ENCODE data around the gene B3GALT6.
A peak's percentile ranks its signal among the peaks of the same experiment; 100 is the strongest.

B3GALT6 gene

DNA sequence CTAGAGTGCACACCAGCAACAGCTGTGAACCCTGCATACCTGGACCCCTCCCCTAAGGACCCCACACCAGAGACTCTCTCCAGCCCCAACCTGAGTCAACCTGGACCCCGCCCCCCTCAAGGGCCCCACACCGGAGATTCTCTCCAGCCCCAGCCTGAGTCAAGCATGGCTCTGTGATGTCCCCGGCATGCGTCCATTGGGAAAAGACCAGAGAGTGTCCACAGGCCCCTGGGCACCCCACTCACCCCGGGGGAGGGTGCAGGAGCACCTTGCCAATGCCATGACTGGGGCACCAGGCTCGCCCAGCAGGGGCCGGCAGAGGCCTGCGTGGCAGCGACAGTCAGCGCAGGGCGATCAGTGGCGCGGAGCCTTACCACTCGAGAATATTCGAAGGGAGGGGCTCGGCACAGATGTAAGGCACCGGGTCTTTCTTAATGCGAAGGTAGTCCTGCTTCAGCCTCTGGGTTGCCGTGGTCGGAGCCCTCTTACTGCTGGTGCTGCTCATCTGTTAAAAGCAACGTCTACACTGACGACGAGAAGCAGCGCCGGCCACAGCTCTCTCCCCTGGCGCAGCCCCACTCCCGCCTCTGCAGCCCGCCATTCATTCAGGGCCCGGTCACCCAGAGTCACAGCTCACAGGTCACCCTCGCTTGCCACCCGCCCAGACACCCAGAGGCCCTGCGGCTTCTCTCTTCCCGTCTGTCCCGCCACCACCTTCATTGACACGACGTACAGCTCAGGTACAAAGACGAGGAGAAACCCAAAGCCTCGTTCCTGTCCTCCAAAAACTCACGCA, 35.6 kb downstream of the B3GALT6 start:
- no peak overlapping the region for H3K27ac ChIP-seq (ENCODE audit: low read depth, low read length)
- H3K9ac ChIP-seq (ENCODE audit: low read length), result no peak overlapping the region
- H3K4me3 ChIP-seq (ENCODE audit: low read depth in 1 of 2, low read length in 2 of 2), result no peak overlapping the region
- H3K4me1 ChIP-seq (ENCODE audit: insufficient read depth, low read length), result peaks cover 28% of the 10 kb centered on the region
- no peaks in the 10 kb centered on the region for H3K27me3 ChIP-seq (ENCODE audit: control insufficient read depth in 1 of 2, insufficient read depth in 2 of 2, low read length in 2 of 2)
- H3K9me3 ChIP-seq (ENCODE audit: low read length), result no peaks in the 10 kb centered on the region
- peaks cover 24% of the 10 kb centered on the region for H3K36me3 ChIP-seq (ENCODE audit: insufficient read depth, low read length)

DNA sequence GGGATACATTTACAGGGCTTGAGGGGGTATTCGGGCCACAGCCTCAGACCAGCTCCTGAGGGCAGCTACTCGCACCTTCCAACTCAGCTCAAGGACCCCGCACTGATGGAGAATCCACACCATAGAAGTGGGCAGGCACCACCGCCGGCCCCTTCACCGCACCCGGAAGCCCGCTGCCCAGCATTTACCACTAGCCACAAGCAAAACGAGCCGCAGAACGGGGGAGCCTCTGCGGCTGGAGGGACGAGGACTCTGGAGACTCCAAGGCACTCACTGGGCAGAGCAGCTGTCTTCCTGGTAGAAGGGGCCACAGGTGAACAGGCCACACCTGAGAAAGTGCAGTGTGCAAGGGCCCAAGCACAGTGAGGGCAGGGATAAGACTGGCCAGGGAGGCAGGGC, 36.2 kb downstream of the B3GALT6 start:
- H3K4me1 ChIP-seq (ENCODE audit: insufficient read depth, low read length), result peaks cover 30% of the 10 kb centered on the region
- H3K9me3 ChIP-seq (ENCODE audit: low read length), result no peaks in the 10 kb centered on the region
- H3K9ac ChIP-seq (ENCODE audit: low read length), result no peak overlapping the region
- no peaks in the 10 kb centered on the region for H3K27me3 ChIP-seq (ENCODE audit: control insufficient read depth in 1 of 2, insufficient read depth in 2 of 2, low read length in 2 of 2)
- no peak overlapping the region for H3K27ac ChIP-seq (ENCODE audit: low read depth, low read length)
- H3K4me3 ChIP-seq (ENCODE audit: low read depth in 1 of 2, low read length in 2 of 2), result no peak overlapping the region
- H3K36me3 ChIP-seq (ENCODE audit: insufficient read depth, low read length), result peaks cover 18% of the 10 kb centered on the region

DNA sequence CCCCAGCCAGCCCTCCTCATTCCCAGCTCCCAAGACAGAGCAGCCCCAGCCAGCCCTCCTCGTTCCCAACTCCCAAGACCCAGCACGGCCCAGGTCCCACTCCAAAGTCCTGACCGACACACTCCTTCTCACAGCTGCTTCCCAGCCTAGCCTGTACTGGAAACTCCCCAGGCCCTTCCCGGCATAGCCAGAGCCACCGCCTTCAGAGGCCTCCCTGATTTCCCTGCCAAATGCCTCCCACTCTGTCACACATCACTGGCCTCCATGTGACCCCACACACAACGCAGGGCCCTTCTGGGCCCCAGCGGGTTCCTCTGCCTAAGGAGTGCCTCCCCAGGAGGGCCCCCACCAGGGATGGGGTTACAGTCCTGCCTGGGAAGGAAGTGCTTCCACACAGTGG, 38.8 kb downstream of the B3GALT6 start:
- Histone ChIP-seq H3K9me3 (ENCODE audit: low read length) (no peaks in the 10 kb centered on the region), H3K9ac (ENCODE audit: low read length) (peak overlapping the region; percentile 36), H3K36me3 (ENCODE audit: insufficient read depth, low read length) (peaks cover 17% of the 10 kb centered on the region), H3K27ac (ENCODE audit: low read depth, low read length) (no peak overlapping the region), H3K4me3 (ENCODE audit: low read depth in 1 of 2, low read length in 2 of 2) (no peak overlapping the region), H3K27me3 (ENCODE audit: control insufficient read depth in 1 of 2, insufficient read depth in 2 of 2, low read length in 2 of 2) (no peaks in the 10 kb centered on the region), H3K4me1 (ENCODE audit: insufficient read depth, low read length) (peaks cover 37% of the 10 kb centered on the region)

DNA sequence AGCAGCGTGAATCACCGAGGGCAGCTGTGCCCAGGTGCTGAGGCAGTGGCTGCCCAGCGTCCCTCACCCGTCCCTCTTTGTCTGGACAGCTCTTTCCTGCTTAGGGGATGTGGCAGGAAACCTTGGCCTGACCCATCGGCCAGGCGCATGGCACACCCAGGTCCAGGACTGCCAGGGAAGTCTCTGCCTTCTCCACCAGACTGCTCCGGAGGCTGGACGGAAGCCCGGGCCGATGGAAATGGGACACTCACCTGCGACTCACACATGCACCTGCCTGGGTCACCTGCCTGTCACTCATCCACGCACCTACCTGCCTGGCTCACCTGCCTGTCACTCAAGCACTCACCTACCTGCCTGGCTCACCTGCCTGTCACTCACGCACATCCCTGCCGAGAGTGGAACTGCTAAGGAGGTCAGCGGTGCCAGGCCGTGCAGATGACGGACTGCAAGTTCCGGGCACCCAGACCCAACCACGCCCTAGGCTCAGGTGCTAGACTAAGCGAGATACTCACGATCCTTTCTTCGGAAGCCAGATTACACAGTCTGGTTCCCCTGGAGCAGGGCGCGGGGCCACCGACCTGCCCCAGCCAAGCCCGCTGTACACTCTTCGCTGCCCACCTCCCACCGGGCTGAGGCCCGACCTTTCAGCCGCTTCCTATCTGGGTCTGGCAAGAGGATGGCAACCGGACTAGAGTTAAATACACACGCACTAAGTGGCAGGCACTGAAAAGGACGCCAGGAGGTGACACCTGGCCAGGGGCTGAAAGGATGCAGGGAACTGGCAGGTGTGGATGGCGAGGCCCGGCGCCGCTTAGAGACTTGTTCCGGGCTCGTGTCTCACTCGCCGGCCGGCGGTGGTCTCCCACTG, 40.5 kb downstream of the B3GALT6 start:
- H3K9ac ChIP-seq (ENCODE audit: low read length), result peak overlapping the region; percentile 80
- H3K9me3 ChIP-seq (ENCODE audit: low read length), result no peaks in the 10 kb centered on the region
- peaks cover 11% of the 10 kb centered on the region for H3K36me3 ChIP-seq (ENCODE audit: insufficient read depth, low read length)
- peak overlapping the region; percentile 56 to 91 for H3K4me3 ChIP-seq (ENCODE audit: low read depth in 1 of 2, low read length in 2 of 2)
- H3K27ac ChIP-seq (ENCODE audit: low read depth, low read length), result peak overlapping the region; percentile 41
- no peaks in the 10 kb centered on the region for H3K27me3 ChIP-seq (ENCODE audit: control insufficient read depth in 1 of 2, insufficient read depth in 2 of 2, low read length in 2 of 2)
- peaks cover 37% of the 10 kb centered on the region for H3K4me1 ChIP-seq (ENCODE audit: insufficient read depth, low read length)

DNA sequence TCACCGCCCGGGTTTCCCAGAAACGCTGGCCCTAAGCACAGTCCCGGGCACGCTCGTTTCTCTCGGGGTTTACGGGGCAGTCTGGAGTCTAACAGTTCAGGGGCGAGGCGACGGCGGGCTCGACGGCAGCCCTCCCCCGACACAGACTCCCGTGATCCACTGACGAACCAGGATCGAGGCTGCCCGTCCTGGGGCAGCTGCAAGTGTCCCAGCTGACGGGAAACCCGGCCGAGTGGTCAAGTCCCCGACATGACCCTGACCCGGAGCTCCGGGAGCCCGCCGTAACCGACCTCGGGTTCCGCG, 41.1 kb downstream of the B3GALT6 start:
- Histone ChIP-seq H3K4me1 (ENCODE audit: insufficient read depth, low read length) (peaks cover 37% of the 10 kb centered on the region), H3K27me3 (ENCODE audit: control insufficient read depth in 1 of 2, insufficient read depth in 2 of 2, low read length in 2 of 2) (no peaks in the 10 kb centered on the region), H3K27ac (ENCODE audit: low read depth, low read length) (peak overlapping the region; percentile 41), H3K36me3 (ENCODE audit: insufficient read depth, low read length) (peaks cover 5% of the 10 kb centered on the region), H3K9me3 (ENCODE audit: low read length) (no peaks in the 10 kb centered on the region), H3K4me3 (ENCODE audit: low read depth in 1 of 2, low read length in 2 of 2) (peak overlapping the region; percentile 56 to 91), H3K9ac (ENCODE audit: low read length) (peak overlapping the region; percentile 80)

DNA sequence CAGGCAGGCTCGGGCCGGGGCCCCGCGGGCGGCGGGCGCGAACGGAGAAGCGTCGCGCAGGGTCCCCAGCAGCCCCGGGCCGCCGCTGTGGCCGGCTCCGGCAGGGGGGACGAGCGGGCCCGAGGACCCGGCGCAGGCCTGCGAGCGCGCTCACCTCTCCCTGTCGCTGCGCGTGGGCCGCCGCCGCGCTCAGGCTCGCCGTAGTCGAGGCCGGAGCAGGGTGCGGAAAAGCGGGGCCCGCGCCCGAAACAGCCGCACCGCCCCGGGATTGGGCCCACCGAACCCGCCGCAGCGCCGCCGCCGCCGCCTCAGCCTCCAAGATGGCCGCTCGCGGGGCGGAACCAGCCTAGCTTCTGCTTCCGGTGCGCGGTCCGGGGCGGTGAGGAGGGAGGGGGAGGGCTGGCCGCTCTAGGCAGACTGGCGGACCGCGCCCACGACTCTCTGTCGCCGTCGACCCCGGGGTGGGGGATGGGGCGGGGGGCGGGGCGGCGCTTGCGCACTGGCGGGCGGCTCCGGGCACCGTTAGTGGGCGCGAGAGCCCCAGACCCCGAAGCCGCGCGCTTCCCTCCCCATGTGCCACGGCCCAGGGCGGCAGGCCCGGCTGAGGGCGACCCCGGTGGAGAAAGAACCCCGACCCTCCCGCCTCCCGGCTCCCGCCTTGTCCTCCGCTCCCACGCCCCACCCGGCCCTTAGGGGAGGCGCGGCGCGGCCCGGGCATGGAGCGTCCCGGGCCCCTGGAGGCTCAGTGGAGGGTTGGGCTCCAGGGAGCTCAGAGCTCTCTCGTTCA, 41.7 kb downstream of the B3GALT6 start, which contains the start of gene UBE2J2:
TSS of gene UBE2J2 (minus strand) at position 343 of the 787 bp plus-strand sequence. CDS start 5,862 bp downstream, outside the sequence.
- H3K4me3 ChIP-seq (ENCODE audit: low read depth in 1 of 2, low read length in 2 of 2), result peak within 1 kb of the TSS; percentile 66 to 91
- H3K9me3 ChIP-seq (ENCODE audit: low read length), result no peaks in the 10 kb centered on the region
- H3K27me3 ChIP-seq (ENCODE audit: control insufficient read depth in 1 of 2, insufficient read depth in 2 of 2, low read length in 2 of 2), result no peaks in the 10 kb centered on the region
- peaks cover 37% of the 10 kb centered on the region for H3K4me1 ChIP-seq (ENCODE audit: insufficient read depth, low read length)
- no peaks in the 10 kb centered on the region for H3K36me3 ChIP-seq (ENCODE audit: insufficient read depth, low read length)
- H3K9ac ChIP-seq (ENCODE audit: low read length), result peak within 1 kb of the TSS; percentile 80
- peak within 1 kb of the TSS; percentile 54 for H3K27ac ChIP-seq (ENCODE audit: low read depth, low read length)

DNA sequence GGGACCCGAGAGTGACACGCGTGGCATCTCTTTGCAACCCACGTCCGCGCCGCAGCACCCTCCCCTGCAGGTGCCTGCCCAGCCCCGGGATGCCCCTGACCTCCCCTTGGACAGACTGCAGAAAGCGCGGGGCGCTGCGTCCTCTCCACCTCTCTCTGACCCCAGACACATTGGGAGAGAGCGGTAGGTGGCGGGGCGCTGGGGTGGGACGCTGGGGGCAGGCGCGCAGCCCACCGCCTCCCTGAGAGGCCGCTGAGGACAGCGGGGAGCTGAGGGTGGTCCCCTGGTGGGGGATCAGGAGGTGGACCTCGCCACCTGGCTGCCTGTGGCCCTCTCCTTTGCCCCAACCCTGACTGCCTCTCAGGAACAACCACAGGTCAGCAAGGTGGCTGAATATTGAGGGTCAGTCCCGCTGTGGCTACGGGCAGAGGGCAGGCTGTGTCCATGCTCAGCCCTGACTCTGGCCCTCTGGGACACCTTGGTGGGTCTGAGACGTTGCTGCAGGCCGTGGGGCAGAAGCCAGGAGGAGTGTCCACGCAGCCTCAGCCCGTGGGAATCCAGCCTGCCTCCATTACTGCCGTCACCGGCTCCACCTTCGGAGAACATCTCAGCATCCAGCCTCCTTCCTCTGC, 42.4 kb downstream of the B3GALT6 start:
- Histone ChIP-seq H3K27ac (ENCODE audit: low read depth, low read length) (peak overlapping the region; percentile 54), H3K4me1 (ENCODE audit: insufficient read depth, low read length) (peaks cover 37% of the 10 kb centered on the region), H3K9ac (ENCODE audit: low read length) (peak overlapping the region; percentile 44), H3K27me3 (ENCODE audit: control insufficient read depth in 1 of 2, insufficient read depth in 2 of 2, low read length in 2 of 2) (no peaks in the 10 kb centered on the region), H3K4me3 (ENCODE audit: low read depth in 1 of 2, low read length in 2 of 2) (peak overlapping the region; percentile 63 to 66), H3K36me3 (ENCODE audit: insufficient read depth, low read length) (no peaks in the 10 kb centered on the region), H3K9me3 (ENCODE audit: low read length) (no peaks in the 10 kb centered on the region)

DNA sequence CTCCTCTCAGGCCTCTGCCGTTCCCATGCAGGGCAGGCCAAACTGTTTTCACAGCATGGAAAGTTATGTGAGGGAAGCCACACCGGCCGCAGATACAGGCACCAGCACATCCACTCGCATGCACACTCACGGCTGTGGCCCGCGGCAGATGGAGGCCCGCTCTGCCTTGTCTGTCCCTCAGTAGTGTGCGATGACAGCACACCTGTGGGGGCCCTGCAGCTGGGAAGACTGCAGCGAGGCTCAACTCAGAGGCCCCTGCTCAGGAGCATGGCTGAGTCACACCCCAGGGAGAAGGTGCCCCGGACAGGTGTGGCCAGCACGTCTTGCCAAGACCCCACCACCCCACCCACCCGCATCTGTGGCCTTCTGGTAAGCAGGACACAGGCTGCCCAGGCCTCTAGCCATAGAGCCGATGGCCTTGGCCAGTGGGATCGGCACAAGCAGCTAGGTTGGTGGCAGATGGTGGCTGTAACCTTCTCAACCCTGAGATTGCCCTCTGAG, 42.9 kb downstream of the B3GALT6 start:
- H3K27ac ChIP-seq (ENCODE audit: low read depth, low read length), result peak overlapping the region; percentile 54
- no peak overlapping the region for H3K9ac ChIP-seq (ENCODE audit: low read length)
- H3K36me3 ChIP-seq (ENCODE audit: insufficient read depth, low read length), result no peaks in the 10 kb centered on the region
- H3K27me3 ChIP-seq (ENCODE audit: control insufficient read depth in 1 of 2, insufficient read depth in 2 of 2, low read length in 2 of 2), result no peaks in the 10 kb centered on the region
- H3K4me3 ChIP-seq (ENCODE audit: low read depth in 1 of 2, low read length in 2 of 2), result peak overlapping the region in 1 of 2 donors; percentile 63
- H3K9me3 ChIP-seq (ENCODE audit: low read length), result no peaks in the 10 kb centered on the region
- peaks cover 36% of the 10 kb centered on the region for H3K4me1 ChIP-seq (ENCODE audit: insufficient read depth, low read length)

DNA sequence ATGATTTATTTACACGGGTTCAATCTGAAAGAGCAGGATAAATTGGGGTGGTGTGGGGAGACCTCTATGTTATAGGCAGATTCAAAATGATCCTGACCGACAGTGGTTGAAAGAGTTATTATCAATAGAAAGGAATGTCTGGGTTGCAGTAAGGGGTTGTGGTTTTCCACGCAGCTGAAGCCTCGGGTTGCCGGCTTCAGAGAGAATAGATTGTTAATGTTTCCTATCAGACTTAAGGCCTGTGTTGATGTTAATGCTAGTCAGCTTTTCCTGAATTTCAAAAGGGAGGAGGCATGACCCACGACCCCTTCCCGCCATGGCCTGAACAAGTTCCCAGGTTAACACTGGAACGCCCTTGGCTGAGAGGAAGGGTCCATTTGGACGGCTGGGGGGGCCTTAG, 43.8 kb downstream of the B3GALT6 start:
- Histone ChIP-seq H3K4me3 (ENCODE audit: low read depth in 1 of 2, low read length in 2 of 2) (no peak overlapping the region), H3K9ac (ENCODE audit: low read length) (no peak overlapping the region)

DNA sequence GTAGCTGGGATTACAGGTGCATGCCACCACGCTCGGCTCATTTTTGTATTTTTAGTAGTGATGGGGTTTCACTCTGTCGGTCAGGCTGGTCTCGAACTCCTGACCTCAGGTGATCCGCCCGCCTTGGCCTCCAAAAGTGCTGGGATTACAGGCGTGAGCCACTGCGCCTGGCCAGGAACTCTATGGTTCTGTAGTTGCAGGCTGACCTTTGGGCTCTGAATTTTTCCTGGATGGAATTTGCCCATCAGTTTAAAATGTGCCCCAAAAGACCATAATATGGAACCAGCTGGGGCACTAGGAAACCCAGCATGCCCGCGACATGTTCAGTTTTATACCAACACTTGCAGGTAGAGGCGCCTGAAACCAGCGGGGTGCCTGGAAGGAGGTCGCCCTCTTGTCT, 46.6 kb downstream of the B3GALT6 start:
- Histone ChIP-seq H3K4me1 (ENCODE audit: insufficient read depth, low read length) (peaks cover 7% of the 10 kb centered on the region), H3K27me3 (ENCODE audit: control insufficient read depth in 1 of 2, insufficient read depth in 2 of 2, low read length in 2 of 2) (no peaks in the 10 kb centered on the region)

More for the DNA sequence above, 43.8 kb downstream of the B3GALT6 start:
- Histone ChIP-seq H3K27me3 (ENCODE audit: control insufficient read depth in 1 of 2, insufficient read depth in 2 of 2, low read length in 2 of 2) (no peaks in the 10 kb centered on the region), H3K36me3 (ENCODE audit: insufficient read depth, low read length) (no peaks in the 10 kb centered on the region), H3K27ac (ENCODE audit: low read depth, low read length) (no peak overlapping the region), H3K4me1 (ENCODE audit: insufficient read depth, low read length) (peaks cover 27% of the 10 kb centered on the region), H3K9me3 (ENCODE audit: low read length) (no peaks in the 10 kb centered on the region)

More for the DNA sequence above, 46.6 kb downstream of the B3GALT6 start:
- no peaks in the 10 kb centered on the region for H3K9me3 ChIP-seq (ENCODE audit: low read length)
- H3K9ac ChIP-seq (ENCODE audit: low read length), result no peak overlapping the region
- H3K4me3 ChIP-seq (ENCODE audit: low read depth in 1 of 2, low read length in 2 of 2), result no peak overlapping the region
- H3K36me3 ChIP-seq (ENCODE audit: insufficient read depth, low read length), result no peaks in the 10 kb centered on the region
- H3K27ac ChIP-seq (ENCODE audit: low read depth, low read length), result no peak overlapping the region
